ENCODE results near the gene PITPNC1.
A peak's percentile ranks its signal among the peaks of the same experiment; 100 is the strongest.

Gene PITPNC1

GRCh38 chr17:67680445-67681224, 303.6 kb downstream of the PITPNC1 start:
- peak; percentile 30 for DNase-seq (ENCODE audit: low read depth)
- H3K4me3 ChIP-seq (ENCODE audit: low read depth, low read length), result no peak overlapping the region; the same call in 1 of the 2 replicates
- TF ChIP-seq, protein P1, sequence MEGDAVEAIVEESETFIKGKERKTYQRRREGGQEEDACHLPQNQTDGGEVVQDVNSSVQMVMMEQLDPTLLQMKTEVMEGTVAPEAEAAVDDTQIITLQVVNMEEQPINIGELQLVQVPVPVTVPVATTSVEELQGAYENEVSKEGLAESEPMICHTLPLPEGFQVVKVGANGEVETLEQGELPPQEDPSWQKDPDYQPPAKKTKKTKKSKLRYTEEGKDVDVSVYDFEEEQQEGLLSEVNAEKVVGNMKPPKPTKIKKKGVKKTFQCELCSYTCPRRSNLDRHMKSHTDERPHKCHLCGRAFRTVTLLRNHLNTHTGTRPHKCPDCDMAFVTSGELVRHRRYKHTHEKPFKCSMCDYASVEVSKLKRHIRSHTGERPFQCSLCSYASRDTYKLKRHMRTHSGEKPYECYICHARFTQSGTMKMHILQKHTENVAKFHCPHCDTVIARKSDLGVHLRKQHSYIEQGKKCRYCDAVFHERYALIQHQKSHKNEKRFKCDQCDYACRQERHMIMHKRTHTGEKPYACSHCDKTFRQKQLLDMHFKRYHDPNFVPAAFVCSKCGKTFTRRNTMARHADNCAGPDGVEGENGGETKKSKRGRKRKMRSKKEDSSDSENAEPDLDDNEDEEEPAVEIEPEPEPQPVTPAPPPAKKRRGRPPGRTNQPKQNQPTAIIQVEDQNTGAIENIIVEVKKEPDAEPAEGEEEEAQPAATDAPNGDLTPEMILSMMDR (IDR thresholded peaks at IDR 0.05; ENCODE audit: insufficient read depth, low read depth, low read length, missing control alignments), result no peak

DNA sequence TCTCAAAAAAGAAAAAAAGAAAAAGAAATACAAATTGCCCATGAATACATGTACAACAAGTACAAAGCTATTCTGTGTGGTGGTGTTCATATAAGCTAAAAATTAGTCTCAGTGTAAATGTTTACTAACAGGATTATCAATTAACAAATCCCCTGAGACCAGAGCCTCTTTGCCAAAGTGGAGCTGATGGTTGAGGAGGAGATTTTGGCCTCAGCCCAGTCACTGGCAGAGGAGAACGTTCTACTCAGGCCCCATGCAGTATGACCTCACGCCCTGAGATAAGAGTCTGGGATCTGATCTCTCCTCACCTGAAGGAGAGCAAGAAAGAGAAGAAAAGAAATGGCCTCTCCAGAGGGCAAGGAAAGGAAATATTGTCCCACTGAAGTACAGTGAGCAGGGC, 305.1 kb downstream of the PITPNC1 start:
- no peak for DNase-seq (ENCODE audit: low read depth)
- H3K4me3 ChIP-seq (ENCODE audit: low read depth, low read length), result no peak overlapping the region
- TF ChIP-seq, protein P1 (IDR thresholded peaks at IDR 0.05; ENCODE audit: insufficient read depth, low read depth, low read length, missing control alignments), result no peak

DNA sequence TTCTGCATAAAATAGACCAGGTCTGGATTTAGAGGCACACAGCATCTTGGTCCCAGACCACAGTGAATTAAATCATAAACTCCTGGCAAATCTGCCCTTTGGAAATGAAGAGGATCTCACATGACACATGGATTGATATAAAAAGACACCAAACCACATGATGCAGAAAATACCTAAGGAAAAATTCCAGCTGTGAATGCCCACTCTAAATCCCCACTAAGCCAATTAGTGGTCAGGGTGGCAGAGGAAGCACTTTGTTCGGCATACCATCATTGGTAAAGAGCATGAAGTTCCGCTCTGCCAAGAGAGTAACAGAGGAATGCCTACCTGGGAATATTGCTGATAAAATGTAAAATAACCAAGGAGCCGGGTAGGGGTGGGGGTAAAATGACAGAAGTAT, 308.3 kb downstream of the PITPNC1 start:
- TF ChIP-seq, protein P1 (IDR thresholded peaks at IDR 0.05; ENCODE audit: insufficient read depth, low read depth, low read length, missing control alignments), result no peak
- H3K4me3 ChIP-seq (ENCODE audit: low read depth, low read length), result no peak overlapping the region
- no peak for DNase-seq (ENCODE audit: low read depth)

DNA sequence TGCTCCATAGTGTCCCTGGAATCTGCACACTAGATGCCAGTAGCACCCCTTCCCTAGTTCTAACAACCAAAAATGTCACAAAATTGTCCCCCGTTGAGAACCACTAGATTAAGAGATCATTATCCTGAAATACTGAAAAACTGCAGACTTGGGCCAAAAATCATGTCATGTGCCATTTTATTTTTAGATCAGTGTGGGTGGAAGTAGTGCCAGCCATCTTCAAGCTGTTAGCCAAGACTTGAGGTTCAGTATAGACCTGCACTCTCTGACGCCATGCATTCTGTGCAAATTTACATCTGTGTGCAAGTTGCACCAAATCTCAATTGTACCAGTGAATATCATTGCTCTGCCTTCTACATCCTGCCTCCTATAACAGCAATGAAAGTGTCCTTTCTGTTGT, 309.2 kb downstream of the PITPNC1 start:
- no peak for DNase-seq (ENCODE audit: low read depth)
- TF ChIP-seq, protein P1 (IDR thresholded peaks at IDR 0.05; ENCODE audit: insufficient read depth, low read depth, low read length, missing control alignments), result no peak
- H3K4me3 ChIP-seq (ENCODE audit: low read depth, low read length), result no peak overlapping the region

DNA sequence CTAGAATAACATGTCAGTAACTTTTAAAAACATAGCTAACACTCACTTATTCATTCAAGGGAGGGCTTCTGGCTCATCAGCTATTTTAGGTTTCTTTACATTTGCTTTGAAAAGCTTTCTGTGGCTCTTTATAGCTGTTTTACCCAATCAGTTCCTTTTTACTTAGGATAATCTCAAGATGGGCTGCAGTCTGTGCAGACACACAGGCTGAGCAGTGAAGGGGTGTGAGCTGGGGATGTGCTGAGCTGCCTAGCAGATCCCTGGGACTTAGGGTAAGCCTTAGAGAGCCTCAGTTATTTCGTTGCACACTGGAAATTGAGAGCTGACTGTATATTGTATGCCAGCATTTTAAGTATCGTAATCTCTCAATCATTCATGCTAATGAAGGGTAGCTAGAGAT, 310.4 kb downstream of the PITPNC1 start:
- no peak overlapping the region for H3K4me3 ChIP-seq (ENCODE audit: low read depth, low read length)
- no peak for DNase-seq (ENCODE audit: low read depth)
- TF ChIP-seq, protein P1 (IDR thresholded peaks at IDR 0.05; ENCODE audit: insufficient read depth, low read depth, low read length, missing control alignments), result no peak

DNA sequence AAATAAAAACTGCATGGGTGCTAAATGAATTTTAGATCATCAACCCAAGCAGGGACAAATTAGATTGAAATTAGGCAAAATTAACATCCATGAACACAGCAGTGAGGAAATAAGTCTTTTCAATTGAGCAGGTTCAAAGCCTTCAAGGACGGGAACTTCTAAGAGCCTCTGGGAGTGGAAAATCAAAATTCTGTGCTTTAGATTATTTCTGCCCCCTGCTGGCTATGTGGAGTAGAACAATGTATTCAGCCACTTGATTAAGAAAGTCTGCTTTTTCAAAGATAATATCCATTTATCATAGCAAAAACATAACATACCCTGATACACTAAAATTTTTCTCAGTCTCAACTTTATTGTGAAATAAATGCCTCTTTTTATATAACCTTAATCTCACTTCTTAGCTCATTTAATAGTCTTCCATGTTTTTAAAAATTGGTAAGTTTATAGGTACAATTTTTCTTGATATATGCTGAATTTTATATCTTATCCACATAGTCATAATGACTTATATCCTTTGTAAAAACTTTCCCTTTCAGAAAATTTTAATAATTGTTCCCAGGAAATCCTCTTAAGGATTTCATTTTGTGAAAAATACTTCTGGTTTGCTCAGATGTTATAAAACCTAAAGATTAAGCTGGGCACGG, 312.6 kb downstream of the PITPNC1 start:
- H3K4me3 ChIP-seq (ENCODE audit: low read depth, low read length), result no peak overlapping the region
- TF ChIP-seq, protein P1 (IDR thresholded peaks at IDR 0.05; ENCODE audit: insufficient read depth, low read depth, low read length, missing control alignments), result peak; percentile 57
- DNase-seq (ENCODE audit: low read depth), result peak; percentile 87
